H7 (cell line): ENCODE results near the gene USP50. TPM values are rescaled to one million over a fixed set of nuclear protein-coding genes. Genes with fewer than 3 reads are reported as not detected.
"Not testable (repeated sequence)": the region's sequence is repeated elsewhere in the genome, so short reads cannot be mapped to it uniquely, and the experiment has no call there.

Source experiments
- DNase-seq: peaks from one replicate; pipeline ENCODE4 v3.0.0; 2012
- H3K27me3 ChIP-seq: 2 replicates; pipeline ENCODE4 v1.6.0; 2011; ENCODE audit warnings: mild to moderate bottlenecking, low read length; ENCODE audit not compliant: control insufficient read depth, insufficient read depth
- H3K36me3 ChIP-seq: replicated peaks from 2 replicates; pipeline ENCODE4 v1.5.1; 2011; ENCODE audit warnings: low read length; ENCODE audit not compliant: control insufficient read depth, insufficient read depth
- H3K4me3 ChIP-seq: 2 replicates; pipeline ENCODE4 v1.5.1; 2011; ENCODE audit warnings: low read depth, mild to moderate bottlenecking, control low read depth, low read length, moderate library complexity; ENCODE audit not compliant: insufficient read depth
- total RNA-seq: library from RNA; depleted of rRNA; stranded (reverse); fragments of >200 nt; shearing (Covaris generic); gene quantifications from 2 replicates; pipeline ENCODE4 v1.2.3, GENCODE V29; 2014; rRNA removed

USP50 gene
- total RNA-seq, result not detected in 2 replicates

DNA sequence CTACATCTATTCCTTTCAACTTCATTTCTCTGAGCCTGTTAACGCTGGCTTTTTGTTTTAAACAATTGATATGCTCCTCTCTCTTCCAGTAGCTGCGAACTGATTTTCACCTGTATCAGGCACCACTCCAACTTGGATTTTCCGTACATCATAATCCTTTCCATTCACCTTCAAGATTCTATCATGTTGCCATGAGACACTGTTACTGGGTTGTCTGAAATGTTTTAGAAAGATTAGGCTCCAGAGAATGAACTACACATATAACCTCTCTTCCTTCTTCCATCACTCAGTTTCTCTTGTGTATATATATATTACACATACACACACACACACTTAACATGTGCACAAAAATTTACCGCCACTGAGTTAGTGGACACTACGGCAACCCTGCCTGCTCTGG lies at the start of gene USP50:
Gene USP50 (minus strand): TSS at position 101 of the 400 bp plus-strand sequence. CDS start 141 bp downstream, outside the sequence.
- DNase-seq, result no peak
- no peak within 1 kb of the TSS for H3K4me3 ChIP-seq
- H3K36me3 ChIP-seq, result no peaks in the 10 kb centered on the region
- H3K27me3 ChIP-seq, result no peaks in the 10 kb centered on the region

- no peak for DNase-seq
- Histone ChIP-seq H3K36me3 (peaks cover 5% of the 10 kb centered on the region), H3K4me3 (no peak overlapping the region), H3K27me3 (no peaks in the 10 kb centered on the region)
Observed at GRCh38 chr15:50594311-50594710, 47.8 kb upstream of the USP50 start.

- DNase-seq, result no peak
- no peak overlapping the region for H3K4me3 ChIP-seq
- H3K27me3 ChIP-seq, result no peaks in the 10 kb centered on the region
- H3K36me3 ChIP-seq, result peaks cover 5% of the 10 kb centered on the region
Observed at GRCh38 chr15:50593761-50594160, 47.3 kb upstream of the USP50 start.

GRCh38 chr15:50590288-50590687 lies 43.8 kb upstream of the USP50 start:
- Histone ChIP-seq H3K27me3 (no peaks in the 10 kb centered on the region), H3K4me3 (no peak overlapping the region), H3K36me3 (peaks cover 9% of the 10 kb centered on the region)
- no peak for DNase-seq

- no peak for DNase-seq
- peaks cover 13% of the 10 kb centered on the region for H3K36me3 ChIP-seq
- H3K4me3 ChIP-seq, result no peak overlapping the region
- H3K27me3 ChIP-seq, result no peaks in the 10 kb centered on the region
Observed at GRCh38 chr15:50577492-50577891, 31.0 kb upstream of the USP50 start.

GRCh38 chr15:50576166-50576565 lies 29.7 kb upstream of the USP50 start:
- Histone ChIP-seq H3K36me3 (peaks cover 17% of the 10 kb centered on the region), H3K27me3 (no peaks in the 10 kb centered on the region), H3K4me3 (no peak overlapping the region)
- no peak for DNase-seq

DNA sequence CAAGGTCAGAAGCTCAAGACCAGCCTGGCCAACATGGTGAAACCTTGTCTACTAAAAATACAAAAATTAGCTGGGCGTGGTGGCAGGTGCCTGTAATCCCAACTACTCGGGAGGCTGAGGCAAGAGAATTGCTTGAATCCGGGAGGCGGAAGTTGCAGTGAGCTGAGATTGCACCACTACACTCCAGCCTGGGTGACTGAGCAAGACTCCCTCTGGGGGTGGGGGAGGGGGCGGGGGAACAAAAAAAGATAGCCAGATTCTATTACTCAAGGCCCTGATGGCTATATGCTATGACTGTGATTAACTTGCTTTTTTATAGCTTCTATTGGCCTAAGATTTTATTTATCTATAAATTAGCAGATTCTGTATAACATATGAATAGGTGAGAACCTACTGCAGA lies 27.4 kb upstream of the USP50 start:
- H3K27me3 ChIP-seq, DNase-seq, H3K4me3 ChIP-seq: not testable (repeated sequence)
- peaks cover 17% of the 10 kb centered on the region for H3K36me3 ChIP-seq

DNA sequence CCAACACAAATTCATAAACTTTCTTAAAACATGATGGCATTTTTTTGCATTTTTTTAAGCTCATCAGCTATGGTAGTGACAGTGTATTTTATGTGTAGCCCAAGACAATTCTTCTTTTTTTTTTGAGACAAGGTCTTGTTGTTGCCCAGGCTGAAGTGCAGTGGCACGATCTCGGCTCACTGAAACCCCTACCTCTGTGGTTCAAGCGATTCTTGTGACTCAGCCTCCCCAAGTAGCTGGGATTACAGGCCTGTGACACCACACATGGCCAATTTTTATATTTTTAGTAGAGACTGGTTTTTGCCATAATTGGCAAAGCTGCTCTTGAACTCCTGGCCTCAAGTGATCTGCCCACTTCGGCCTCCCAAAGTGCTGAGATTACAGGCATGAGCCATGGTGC lies 17.3 kb upstream of the USP50 start:
- Histone ChIP-seq H3K4me3 (no peak overlapping the region), H3K27me3 (no peaks in the 10 kb centered on the region), H3K36me3 (peaks cover 1% of the 10 kb centered on the region; the same call in 1 of the 2 replicates)
- DNase-seq, result no peak

GRCh38 chr15:50562735-50563640 lies 16.5 kb upstream of the USP50 start:
- Histone ChIP-seq H3K27me3 (no peaks in the 10 kb centered on the region), H3K4me3 (no peak overlapping the region), H3K36me3 (peaks cover 1% of the 10 kb centered on the region; the same call in 1 of the 2 replicates)
- no peak for DNase-seq

- Histone ChIP-seq H3K4me3 (no peak overlapping the region), H3K27me3 (no peaks in the 10 kb centered on the region), H3K36me3 (peaks cover 1% of the 10 kb centered on the region; the same call in 1 of the 2 replicates)
- no peak for DNase-seq
Observed at GRCh38 chr15:50558012-50558411, 11.5 kb upstream of the USP50 start.

DNA sequence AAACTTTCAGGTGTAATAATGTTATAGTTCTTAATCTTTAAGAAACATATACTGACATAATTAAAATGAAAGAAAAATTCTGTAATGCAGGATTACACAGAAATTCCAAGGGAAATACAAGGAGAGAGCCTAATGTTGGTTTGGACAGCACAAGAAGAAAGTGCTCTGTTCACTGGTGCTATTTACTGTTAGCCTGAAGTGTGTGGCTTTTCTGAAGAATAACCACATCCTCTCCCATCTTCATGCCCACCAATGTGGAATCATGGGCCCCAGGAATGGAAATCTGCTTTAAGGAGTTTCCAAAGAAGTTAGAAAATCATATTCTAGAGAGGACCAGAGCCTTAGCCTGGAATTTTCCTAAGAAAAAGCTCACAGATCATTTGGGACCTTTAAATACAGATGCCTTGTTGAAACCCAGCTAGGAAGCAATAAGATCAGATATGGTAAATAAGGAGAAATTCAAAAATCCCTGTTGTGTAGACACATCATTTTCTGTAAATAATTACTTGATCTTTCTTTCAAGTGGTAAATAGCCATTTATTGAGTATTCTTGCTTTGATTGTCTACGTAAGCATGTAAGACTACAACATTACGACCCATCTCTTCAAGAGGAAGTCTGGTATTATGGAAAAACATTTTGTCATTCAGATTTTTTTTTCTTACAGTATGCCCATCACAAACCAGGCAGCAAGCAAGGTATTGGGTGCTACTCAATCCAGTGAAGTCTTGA lies 10.3 kb upstream of the USP50 start:
- no peaks in the 10 kb centered on the region for H3K36me3 ChIP-seq
- no peak for DNase-seq
- H3K4me3 ChIP-seq, result no peak overlapping the region
- no peaks in the 10 kb centered on the region for H3K27me3 ChIP-seq

DNA sequence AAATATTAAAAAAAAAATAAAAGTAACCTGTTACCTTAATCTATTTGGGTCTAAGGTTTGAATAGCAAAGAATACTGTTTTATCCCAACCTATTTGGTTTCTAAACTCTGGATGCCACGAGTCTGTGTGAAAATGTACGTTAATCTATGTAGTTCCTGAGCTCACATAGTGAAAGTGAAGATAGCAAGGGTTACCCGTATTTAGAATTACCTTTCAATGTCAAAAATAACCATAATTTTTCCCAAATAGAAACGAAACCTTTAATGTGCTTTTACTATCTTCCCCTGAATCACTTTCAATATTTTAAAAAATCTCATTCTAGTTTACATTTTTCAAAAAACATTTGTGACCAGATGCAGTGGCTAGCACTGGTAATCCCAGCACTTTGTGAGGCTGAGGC lies 5.8 kb upstream of the USP50 start:
- H3K36me3 ChIP-seq, result no peaks in the 10 kb centered on the region
- no peaks in the 10 kb centered on the region for H3K27me3 ChIP-seq
- no peak for DNase-seq
- H3K4me3 ChIP-seq, result no peak overlapping the region

- no peak for DNase-seq
- no peaks in the 10 kb centered on the region for H3K36me3 ChIP-seq
- no peaks in the 10 kb centered on the region for H3K27me3 ChIP-seq
- no peak overlapping the region for H3K4me3 ChIP-seq
Observed at GRCh38 chr15:50549326-50549725, 2.9 kb upstream of the USP50 start.

- H3K4me3 ChIP-seq, result no peak overlapping the region
- H3K27me3 ChIP-seq, result no peaks in the 10 kb centered on the region
- H3K36me3 ChIP-seq, result no peaks in the 10 kb centered on the region
- peak; percentile 16 for DNase-seq
Observed at GRCh38 chr15:50544368-50544767, 2.1 kb downstream of the USP50 start.

GRCh38 chr15:50543556-50543955 lies 2.9 kb downstream of the USP50 start:
- DNase-seq, result no peak
- H3K4me3 ChIP-seq, result no peak overlapping the region
- no peaks in the 10 kb centered on the region for H3K36me3 ChIP-seq
- H3K27me3 ChIP-seq, result no peaks in the 10 kb centered on the region
